HEK293 (cell line): ENCODE measurements around the gene RERGL.
"Not testable (repeated sequence)": the region's sequence is repeated elsewhere in the genome, so short reads cannot be mapped to it uniquely, and the experiment has no call there.

ENCODE experiments used
- CTCF ChIA-PET: fragments of 350-600 bp; formaldehyde crosslinking; extraction: SDS; loops from one replicate; lab custom pipeline; 2021; ENCODE audit warnings: antibody characterized with exemption; lab: Yijun Ruan, JAX
- POLR2A ChIA-PET: fragments of 300-600 bp; formaldehyde crosslinking; extraction: SDS; loops from one replicate; lab custom pipeline; 2020; ENCODE audit warnings: antibody characterized with exemption, inconsistent platforms; lab: Yijun Ruan, JAX
- H3K27ac ChIP-seq: fragments of 200-500 bp; sonication (Bioruptor generic); 2 replicates; pipeline ENCODE4 v1.5.1; 2014; ENCODE audit warnings: low read depth, low read length, control low read depth, inconsistent platforms; ENCODE audit errors: extremely low read depth
- H3K36me3 ChIP-seq, 2 experiments: fragments of 200-500 bp in 1 of 2; sonication (Bioruptor generic) in 1 of 2; 1 replicate in 1 of 2; 2 replicates in 1 of 2; pipeline ENCODE4 v1.5.1; 2014 to 2017; ENCODE audit warnings: inconsistent platforms in 2 of 2, low read length in 2 of 2; ENCODE audit not compliant: control insufficient read depth in 2 of 2, insufficient read depth in 1 of 2
- H3K4me1 ChIP-seq: fragments of 200-500 bp; sonication (Bioruptor generic); 2 replicates; pipeline ENCODE4 v1.5.1; 2014; ENCODE audit warnings: mild to moderate bottlenecking, low read length, inconsistent platforms; ENCODE audit not compliant: control insufficient read depth, insufficient read depth
- H3K4me3 ChIP-seq: 2 replicates; pipeline ENCODE4 v1.5.1; 2011; ENCODE audit warnings: low read depth, mild to moderate bottlenecking, control low read depth, low read length, moderate library complexity
- H3K9me3 ChIP-seq: fragments of 200-500 bp; sonication (Bioruptor generic); 2 replicates; pipeline ENCODE4 v1.5.1; 2014; ENCODE audit warnings: low read depth, low read length, inconsistent platforms; ENCODE audit not compliant: control insufficient read depth, insufficient read depth
- ATF2 ChIP-seq: fragments of 450-650 bp; formaldehyde crosslinking; IDR thresholded peaks from 2 replicates; pipeline ENCODE4 v1.5.1; 2016; ENCODE audit warnings: missing biosample characterization, missing genetic modification characterization, low read depth
- PBX3 ChIP-seq: sonication (generic); formaldehyde crosslinking; IDR thresholded peaks from 2 replicates; pipeline ENCODE4 v1.8.1; 2022; ENCODE audit warnings: mild to moderate bottlenecking, moderate library complexity, missing genetic modification reagents

Gene RERGL

DNA sequence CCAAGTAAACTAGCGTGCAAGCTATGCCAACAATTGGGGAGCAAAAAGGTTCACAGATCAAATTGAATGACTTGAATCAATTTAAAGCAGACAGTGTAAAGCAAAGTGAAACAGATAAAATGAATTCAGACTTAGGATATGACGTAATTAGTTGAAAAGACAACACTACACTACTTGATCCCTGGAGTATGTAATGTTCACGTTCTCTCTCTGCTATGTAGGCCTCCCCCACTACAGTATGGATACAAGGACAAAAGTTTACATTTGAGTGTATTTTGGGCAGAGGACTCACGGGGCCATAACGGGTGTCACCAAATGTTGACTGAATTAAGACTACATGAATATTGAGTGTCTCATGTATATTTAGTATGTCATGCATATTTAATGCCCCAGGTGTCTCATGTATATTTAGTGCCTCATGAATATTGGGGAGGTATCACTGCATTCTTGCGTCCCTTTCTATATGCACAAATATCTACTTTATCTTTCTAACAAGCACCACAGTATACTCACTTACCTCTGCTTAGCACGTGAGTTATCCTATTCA, 44.5 kb downstream of the RERGL start:
- Histone ChIP-seq H3K27ac (no peak overlapping the region), H3K4me1 (no peaks in the 10 kb centered on the region), H3K36me3 (no peaks in the 10 kb centered on the region), H3K9me3 (no peaks in the 10 kb centered on the region), H3K4me3 (no peak overlapping the region)
- peak; percentile 68; the same call in 1 of the 2 replicates for TF ChIP-seq ATF2 (tag by site-specific recombination)
- no peak for TF ChIP-seq PBX3 (CRISPR knock-in tag)
- ChIA-PET CTCF (interaction anchor here (0.6 kb wide), 1 partner anchor 54 kb away, joined by 5 read pairs; no protein-coding TSS in a partner anchor), POLR2A (no interaction called here)

DNA sequence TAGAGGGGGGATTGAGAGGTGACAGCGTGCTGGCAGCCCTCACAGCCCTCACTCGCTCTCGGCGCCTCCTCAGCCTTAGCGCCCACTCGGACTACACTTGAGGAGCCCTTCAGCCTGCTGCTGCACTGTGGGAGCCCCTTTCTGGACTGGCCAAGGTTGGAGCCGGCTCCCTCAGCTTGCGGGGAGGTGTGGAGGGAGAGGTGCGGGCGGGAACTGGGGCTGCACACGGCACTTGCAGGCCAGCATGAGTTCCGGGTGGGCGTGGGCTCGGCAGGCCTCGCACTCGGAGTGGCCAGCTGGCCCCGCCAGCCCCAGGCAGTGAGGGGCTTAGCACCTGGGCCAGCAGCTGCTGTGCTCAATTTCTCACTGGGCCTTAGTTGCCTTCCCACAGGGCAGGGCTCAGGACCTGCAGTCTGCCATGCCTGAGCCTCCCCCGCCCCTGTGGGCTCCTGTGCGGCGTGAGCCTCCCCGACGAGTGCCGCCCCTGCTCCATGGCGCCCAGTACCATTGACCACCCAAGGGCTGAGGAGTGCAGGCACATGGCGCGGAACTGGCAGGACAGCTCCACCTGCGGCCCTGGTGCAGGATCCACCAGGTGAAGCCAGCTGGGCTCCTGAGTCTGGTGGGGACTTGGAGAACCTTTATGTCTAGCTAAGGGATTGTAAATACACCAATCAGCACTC, 49.8 kb downstream of the RERGL start:
- H3K9me3 ChIP-seq, H3K4me3 ChIP-seq, H3K4me1 ChIP-seq, H3K27ac ChIP-seq, CTCF ChIA-PET, POLR2A ChIA-PET, H3K36me3 ChIP-seq: not testable (repeated sequence)
